Brain microvascular endothelial cell (primary cell): Measurements from ENCODE around the gene IMMP2L.

Experiments
- DNase-seq: peaks from one replicate; pipeline ENCODE4 v3.0.0-alpha.2; 2020
- H3K27ac ChIP-seq: fragments of 250-450 bp; sonication (Bioruptor Pico); 2 replicates; pipeline ENCODE4 v1.5.1; 2020; ENCODE audit warnings: mild to moderate bottlenecking, moderate library complexity
- H3K27me3 ChIP-seq: fragments of 250-450 bp; sonication (Bioruptor Pico); replicated peaks from 2 replicates; pipeline ENCODE4 v1.5.1; 2020; ENCODE audit warnings: mild to moderate bottlenecking
- H3K36me3 ChIP-seq: fragments of 250-450 bp; sonication (Bioruptor Pico); replicated peaks from 2 replicates; pipeline ENCODE4 v1.5.1; 2020; ENCODE audit warnings: mild to moderate bottlenecking
- H3K4me3 ChIP-seq: 2 replicates; pipeline ENCODE4 v1.5.1; 2011; ENCODE audit warnings: low read depth, mild to moderate bottlenecking, control low read depth, low read length, moderate library complexity
- in situ Hi-C: cut with HindIII; loops from 2 replicates; pipeline ENCODE4 v1.10.0; 2017; ENCODE audit warnings: low sequenced_read_pairs, low pct_ligation_motif_present
- TF ChIP-seq, protein P1 (sequence below): IDR thresholded peaks from 2 replicates; pipeline ENCODE4 v1.5.1; 2011; ENCODE audit warnings: low read depth, mild to moderate bottlenecking, moderate library complexity, low read length, control low read depth, inconsistent platforms; ENCODE audit errors: missing control alignments

IMMP2L gene

DNA sequence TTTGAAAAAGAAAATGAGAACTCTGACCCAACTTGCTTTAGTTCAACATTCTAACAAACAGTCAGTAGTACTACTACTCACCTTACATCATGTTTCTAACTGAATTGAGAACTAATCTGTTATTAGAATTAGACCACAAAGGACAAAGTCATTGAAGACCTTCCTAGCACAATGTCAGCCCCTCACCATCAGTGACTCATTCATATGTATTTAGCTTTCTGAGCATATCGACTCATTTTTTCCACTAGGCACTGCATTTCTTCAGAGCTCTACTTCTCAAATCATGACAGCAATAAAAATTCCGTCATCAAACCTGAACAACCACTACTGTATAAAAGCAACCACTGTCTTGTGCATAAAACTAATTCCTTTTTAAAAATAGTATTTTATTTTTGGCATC is 475.8 kb downstream of the IMMP2L start:
- Histone ChIP-seq H3K27me3 (no peaks in the 10 kb centered on the region), H3K27ac (no peak overlapping the region), H3K4me3 (no peak overlapping the region), H3K36me3 (no peaks in the 10 kb centered on the region)
- DNase-seq: no peak
- in situ Hi-C loops: no loop called here
- TF ChIP-seq, protein P1, sequence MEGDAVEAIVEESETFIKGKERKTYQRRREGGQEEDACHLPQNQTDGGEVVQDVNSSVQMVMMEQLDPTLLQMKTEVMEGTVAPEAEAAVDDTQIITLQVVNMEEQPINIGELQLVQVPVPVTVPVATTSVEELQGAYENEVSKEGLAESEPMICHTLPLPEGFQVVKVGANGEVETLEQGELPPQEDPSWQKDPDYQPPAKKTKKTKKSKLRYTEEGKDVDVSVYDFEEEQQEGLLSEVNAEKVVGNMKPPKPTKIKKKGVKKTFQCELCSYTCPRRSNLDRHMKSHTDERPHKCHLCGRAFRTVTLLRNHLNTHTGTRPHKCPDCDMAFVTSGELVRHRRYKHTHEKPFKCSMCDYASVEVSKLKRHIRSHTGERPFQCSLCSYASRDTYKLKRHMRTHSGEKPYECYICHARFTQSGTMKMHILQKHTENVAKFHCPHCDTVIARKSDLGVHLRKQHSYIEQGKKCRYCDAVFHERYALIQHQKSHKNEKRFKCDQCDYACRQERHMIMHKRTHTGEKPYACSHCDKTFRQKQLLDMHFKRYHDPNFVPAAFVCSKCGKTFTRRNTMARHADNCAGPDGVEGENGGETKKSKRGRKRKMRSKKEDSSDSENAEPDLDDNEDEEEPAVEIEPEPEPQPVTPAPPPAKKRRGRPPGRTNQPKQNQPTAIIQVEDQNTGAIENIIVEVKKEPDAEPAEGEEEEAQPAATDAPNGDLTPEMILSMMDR: no peak

DNA sequence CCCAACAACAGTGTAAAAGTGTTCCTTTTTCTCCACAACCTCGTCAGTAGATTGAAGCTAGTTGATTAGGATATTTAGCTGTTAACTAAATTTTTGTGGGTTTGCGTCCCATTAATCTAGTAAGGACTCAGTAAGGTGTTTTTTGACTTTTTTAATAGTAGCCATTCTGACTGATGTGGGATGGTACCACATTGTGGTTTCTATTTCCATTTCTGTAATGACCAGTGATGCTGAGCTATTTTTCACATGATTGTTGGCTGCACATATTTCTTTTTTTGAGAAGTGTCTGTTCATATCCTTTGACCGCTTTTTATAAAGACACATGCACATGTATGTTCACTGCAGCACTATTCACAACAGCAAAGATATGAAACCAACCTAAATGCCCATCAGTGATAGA is 476.9 kb downstream of the IMMP2L start:
- no peak overlapping the region for H3K27ac ChIP-seq
- no peaks in the 10 kb centered on the region for H3K27me3 ChIP-seq
- H3K4me3 ChIP-seq: no peak overlapping the region
- TF ChIP-seq, protein P1: no peak
- no peaks in the 10 kb centered on the region for H3K36me3 ChIP-seq
- in situ Hi-C loops: no loop called here
- DNase-seq: no peak

DNA sequence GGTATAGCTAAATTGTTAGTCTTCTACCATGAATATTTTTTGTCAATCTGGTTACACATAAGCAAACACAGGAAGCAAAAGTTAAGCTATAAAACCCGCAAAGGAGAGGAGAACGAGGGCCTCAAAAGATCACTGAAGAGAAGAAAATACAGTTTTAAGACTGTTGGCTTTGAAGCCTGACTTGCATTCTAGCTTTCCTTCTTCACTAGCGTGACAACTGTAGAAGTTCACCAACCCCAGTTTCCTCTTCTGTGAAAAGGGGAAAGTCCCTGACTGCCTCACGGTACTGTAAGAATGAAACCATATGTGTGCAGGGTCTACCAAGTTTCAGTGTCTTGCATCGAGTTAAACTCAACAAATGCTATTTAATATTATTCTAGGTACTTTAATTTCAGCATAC is 478.9 kb downstream of the IMMP2L start:
- Histone ChIP-seq H3K4me3 (no peak overlapping the region), H3K36me3 (no peaks in the 10 kb centered on the region), H3K27ac (peak overlapping the region; percentile 76), H3K27me3 (no peaks in the 10 kb centered on the region)
- in situ Hi-C loops: no loop called here
- TF ChIP-seq, protein P1: no peak
- peak; percentile 75 for DNase-seq

DNA sequence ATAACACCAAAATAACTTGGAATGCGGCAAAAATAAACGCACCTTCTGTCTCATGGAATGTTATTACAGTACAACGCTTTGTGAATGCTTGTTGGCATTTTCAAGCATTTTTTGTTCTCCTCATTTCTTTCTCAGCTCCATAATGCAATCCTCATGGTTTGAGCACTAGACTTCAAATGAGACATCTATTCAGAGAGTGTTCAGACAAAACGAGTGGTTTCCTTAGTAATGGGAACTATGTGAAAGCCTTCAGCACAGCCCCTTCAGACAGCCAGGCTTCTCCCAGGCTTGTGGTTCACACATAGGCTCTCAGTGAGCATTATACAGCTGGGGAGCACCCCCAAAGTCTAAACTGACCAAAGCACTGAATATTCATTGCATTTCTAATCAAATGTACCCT is 479.9 kb downstream of the IMMP2L start:
- no peaks in the 10 kb centered on the region for H3K27me3 ChIP-seq
- H3K27ac ChIP-seq: peak overlapping the region; percentile 76
- no peak overlapping the region for H3K4me3 ChIP-seq
- in situ Hi-C loops: no loop called here
- H3K36me3 ChIP-seq: no peaks in the 10 kb centered on the region
- TF ChIP-seq, protein P1: no peak
- peak; percentile 74 for DNase-seq

DNA sequence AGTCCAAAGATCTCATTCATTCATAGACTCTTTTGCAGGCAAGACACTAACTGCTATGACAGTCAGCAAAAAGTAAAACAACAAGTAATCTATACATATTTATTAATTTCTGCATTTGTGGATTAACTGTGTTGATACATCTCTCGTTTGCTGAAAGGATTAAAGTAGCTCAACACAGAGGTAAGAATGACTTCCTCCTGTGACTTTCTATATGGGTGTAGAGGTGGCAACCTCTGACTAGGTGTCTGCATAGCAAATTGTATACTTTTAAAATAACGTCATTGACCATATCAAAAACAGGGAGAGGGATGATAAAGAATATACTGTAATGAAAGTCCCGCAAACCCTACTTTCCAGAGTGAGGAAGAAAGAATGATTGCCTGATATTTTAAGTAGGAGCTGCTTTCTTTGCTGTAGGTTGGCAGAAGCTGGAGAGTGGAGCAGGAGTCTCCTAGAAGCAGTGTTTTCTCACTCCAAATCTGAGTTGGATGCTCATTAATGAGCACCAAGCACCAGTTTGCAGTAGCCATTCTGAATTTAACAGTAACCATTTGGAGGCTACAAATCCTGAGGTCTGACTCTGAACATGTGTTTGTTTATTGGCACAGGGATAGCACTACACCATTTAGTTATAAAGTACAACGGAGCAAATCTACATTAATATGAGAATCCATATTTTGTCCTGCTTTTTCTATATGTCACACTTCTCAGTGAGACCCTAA is 480.6 kb downstream of the IMMP2L start:
- TF ChIP-seq, protein P1: no peak
- no peaks in the 10 kb centered on the region for H3K27me3 ChIP-seq
- H3K36me3 ChIP-seq: no peaks in the 10 kb centered on the region
- DNase-seq: no peak
- in situ Hi-C loops: no loop called here
- peak overlapping the region; percentile 76 for H3K27ac ChIP-seq
- H3K4me3 ChIP-seq: no peak overlapping the region
